ENCODE data around the gene GLIPR2.

The GLIPR2 gene

GRCh38 chr9:36190388-36191289, 54.1 kb downstream of the GLIPR2 start, which contains the start of gene CLTA:
CLTA (plus strand) TSS chr9:36190921; CDS start chr9:36191057, 136 bp downstream.
- Histone ChIP-seq H3K36me3 (ENCODE audit: control insufficient read depth, insufficient read depth, low read length) (no peaks in the 10 kb centered on the region), H3K9me3 (ENCODE audit: control insufficient read depth, low read length) (no peaks in the 10 kb centered on the region), H3K27ac (ENCODE audit: insufficient read depth, low read length, poor library complexity, severe bottlenecking) (peak within 1 kb of the TSS; percentile 88), H3K4me1 (ENCODE audit: control insufficient read depth, insufficient read depth, low read length, poor library complexity, severe bottlenecking) (peaks cover 25% of the 10 kb centered on the region), H3K27me3 (replicated peaks; ENCODE audit: control insufficient read depth, insufficient read depth, low read length, poor library complexity, severe bottlenecking) (no peaks in the 10 kb centered on the region), H3K4me3 (ENCODE audit: insufficient read depth, low read depth, low read length, poor library complexity, severe bottlenecking) (peak within 1 kb of the TSS; percentile 93)
- peak; percentile 89 to 96 (median 95) for DNase-seq

DNA sequence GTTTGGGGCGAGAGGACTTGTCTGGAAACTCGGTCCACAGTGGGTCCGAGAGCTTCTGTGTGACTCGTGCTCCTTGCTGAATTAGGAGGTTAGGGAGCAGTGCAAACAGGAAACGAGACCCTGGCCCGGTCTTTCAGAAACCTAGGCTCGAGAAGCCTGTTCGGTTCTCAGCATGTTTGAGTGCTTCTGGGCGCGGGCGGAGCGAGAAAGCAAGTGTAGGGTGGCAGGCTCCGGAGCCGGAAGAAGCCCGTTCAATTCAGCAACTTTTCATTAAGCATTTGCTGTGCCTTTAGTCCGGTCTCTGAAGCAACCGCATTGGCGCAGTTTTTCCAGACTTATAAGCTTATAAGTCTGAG, 54.7 kb downstream of the GLIPR2 start:
- H3K27ac ChIP-seq (ENCODE audit: insufficient read depth, low read length, poor library complexity, severe bottlenecking) = peak overlapping the region; percentile 88
- no peaks in the 10 kb centered on the region for H3K36me3 ChIP-seq (ENCODE audit: control insufficient read depth, insufficient read depth, low read length)
- peaks cover 25% of the 10 kb centered on the region for H3K4me1 ChIP-seq (ENCODE audit: control insufficient read depth, insufficient read depth, low read length, poor library complexity, severe bottlenecking)
- no peaks in the 10 kb centered on the region for H3K27me3 ChIP-seq (replicated peaks; ENCODE audit: control insufficient read depth, insufficient read depth, low read length, poor library complexity, severe bottlenecking)
- DNase-seq = peak; percentile 3 to 30 (median 22)
- peak overlapping the region; percentile 93 for H3K4me3 ChIP-seq (ENCODE audit: insufficient read depth, low read depth, low read length, poor library complexity, severe bottlenecking)
- no peaks in the 10 kb centered on the region for H3K9me3 ChIP-seq (ENCODE audit: control insufficient read depth, low read length)

DNA sequence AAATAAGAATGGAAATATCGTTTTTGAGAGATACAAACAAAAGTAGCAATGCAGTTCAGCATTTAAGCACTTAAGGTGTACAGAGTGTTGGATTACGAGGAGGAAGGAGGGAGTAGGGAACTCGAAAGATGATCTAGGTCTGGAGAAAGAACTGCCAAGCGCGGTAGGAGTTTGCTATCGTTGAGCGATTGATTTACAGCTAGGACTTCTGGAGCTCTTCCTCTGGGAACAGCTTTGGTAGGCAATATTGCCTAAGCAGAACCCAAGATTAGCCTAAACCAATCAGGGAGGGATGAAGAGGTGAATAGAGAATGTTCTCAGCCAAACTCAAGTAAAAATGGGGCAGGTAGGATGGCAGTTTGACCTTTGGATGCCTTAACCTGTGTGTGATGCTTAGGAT, 55.2 kb downstream of the GLIPR2 start:
- Histone ChIP-seq H3K36me3 (ENCODE audit: control insufficient read depth, insufficient read depth, low read length) (no peaks in the 10 kb centered on the region), H3K27ac (ENCODE audit: insufficient read depth, low read length, poor library complexity, severe bottlenecking) (peak overlapping the region; percentile 88)

DNA sequence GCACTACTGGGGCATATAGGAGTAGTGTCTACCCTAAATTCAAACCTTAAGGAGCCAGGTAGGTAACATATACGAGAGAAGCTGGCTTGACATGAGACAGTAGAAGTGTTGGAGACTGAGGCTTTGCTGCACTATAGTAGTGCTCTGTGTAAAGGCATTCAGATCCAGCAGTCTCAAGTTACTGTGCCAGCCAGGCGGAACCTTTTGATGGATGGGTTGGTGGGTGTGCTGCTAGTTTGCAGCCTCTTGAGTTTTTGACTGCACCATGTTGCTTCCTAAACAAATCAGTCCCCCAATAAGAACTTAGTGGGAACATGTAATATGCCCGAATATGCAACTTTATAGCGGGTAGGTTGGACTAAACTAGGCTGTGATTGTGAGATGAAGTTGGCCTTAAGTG, 55.7 kb downstream of the GLIPR2 start:
- H3K27me3 ChIP-seq (replicated peaks; ENCODE audit: control insufficient read depth, insufficient read depth, low read length, poor library complexity, severe bottlenecking) = no peaks in the 10 kb centered on the region
- H3K36me3 ChIP-seq (ENCODE audit: control insufficient read depth, insufficient read depth, low read length) = no peaks in the 10 kb centered on the region
- H3K4me3 ChIP-seq (ENCODE audit: insufficient read depth, low read depth, low read length, poor library complexity, severe bottlenecking) = peak overlapping the region; percentile 93
- H3K4me1 ChIP-seq (ENCODE audit: control insufficient read depth, insufficient read depth, low read length, poor library complexity, severe bottlenecking) = peaks cover 25% of the 10 kb centered on the region
- H3K27ac ChIP-seq (ENCODE audit: insufficient read depth, low read length, poor library complexity, severe bottlenecking) = no peak overlapping the region
- no peak for DNase-seq
- H3K9me3 ChIP-seq (ENCODE audit: control insufficient read depth, low read length) = no peaks in the 10 kb centered on the region

More for the DNA sequence above, 55.2 kb downstream of the GLIPR2 start:
- peak overlapping the region; percentile 93 for H3K4me3 ChIP-seq (ENCODE audit: insufficient read depth, low read depth, low read length, poor library complexity, severe bottlenecking)
- H3K4me1 ChIP-seq (ENCODE audit: control insufficient read depth, insufficient read depth, low read length, poor library complexity, severe bottlenecking) = peaks cover 25% of the 10 kb centered on the region
- no peaks in the 10 kb centered on the region for H3K27me3 ChIP-seq (replicated peaks; ENCODE audit: control insufficient read depth, insufficient read depth, low read length, poor library complexity, severe bottlenecking)
- DNase-seq = no peak
- no peaks in the 10 kb centered on the region for H3K9me3 ChIP-seq (ENCODE audit: control insufficient read depth, low read length)

- no peaks in the 10 kb centered on the region for H3K9me3 ChIP-seq (ENCODE audit: control insufficient read depth, low read length)
- no peak overlapping the region for H3K27ac ChIP-seq (ENCODE audit: insufficient read depth, low read length, poor library complexity, severe bottlenecking)
- no peaks in the 10 kb centered on the region for H3K27me3 ChIP-seq (replicated peaks; ENCODE audit: control insufficient read depth, insufficient read depth, low read length, poor library complexity, severe bottlenecking)
- peaks cover 25% of the 10 kb centered on the region for H3K4me1 ChIP-seq (ENCODE audit: control insufficient read depth, insufficient read depth, low read length, poor library complexity, severe bottlenecking)
- no peaks in the 10 kb centered on the region for H3K36me3 ChIP-seq (ENCODE audit: control insufficient read depth, insufficient read depth, low read length)
- H3K4me3 ChIP-seq (ENCODE audit: insufficient read depth, low read depth, low read length, poor library complexity, severe bottlenecking) = peak overlapping the region; percentile 20
- no peak for DNase-seq
Observed at GRCh38 chr9:36193023-36193422, 56.5 kb downstream of the GLIPR2 start.

- Histone ChIP-seq H3K27me3 (replicated peaks; ENCODE audit: control insufficient read depth, insufficient read depth, low read length, poor library complexity, severe bottlenecking) (no peaks in the 10 kb centered on the region), H3K4me1 (ENCODE audit: control insufficient read depth, insufficient read depth, low read length, poor library complexity, severe bottlenecking) (peaks cover 25% of the 10 kb centered on the region), H3K27ac (ENCODE audit: insufficient read depth, low read length, poor library complexity, severe bottlenecking) (no peak overlapping the region), H3K9me3 (ENCODE audit: control insufficient read depth, low read length) (no peaks in the 10 kb centered on the region), H3K36me3 (ENCODE audit: control insufficient read depth, insufficient read depth, low read length) (peaks cover 8% of the 10 kb centered on the region), H3K4me3 (ENCODE audit: insufficient read depth, low read depth, low read length, poor library complexity, severe bottlenecking) (no peak overlapping the region)
- no peak for DNase-seq
Observed at GRCh38 chr9:36194326-36195000, 57.9 kb downstream of the GLIPR2 start.

GRCh38 chr9:36204906-36205547, 68.5 kb downstream of the GLIPR2 start:
- Histone ChIP-seq H3K4me1 (ENCODE audit: control insufficient read depth, insufficient read depth, low read length, poor library complexity, severe bottlenecking) (no peaks in the 10 kb centered on the region), H3K9me3 (ENCODE audit: control insufficient read depth, low read length) (no peaks in the 10 kb centered on the region), H3K27me3 (replicated peaks; ENCODE audit: control insufficient read depth, insufficient read depth, low read length, poor library complexity, severe bottlenecking) (no peaks in the 10 kb centered on the region), H3K4me3 (ENCODE audit: insufficient read depth, low read depth, low read length, poor library complexity, severe bottlenecking) (no peak overlapping the region), H3K27ac (ENCODE audit: insufficient read depth, low read length, poor library complexity, severe bottlenecking) (no peak overlapping the region), H3K36me3 (ENCODE audit: control insufficient read depth, insufficient read depth, low read length) (peaks cover 92% of the 10 kb centered on the region)
- DNase-seq = no peak

- no peaks in the 10 kb centered on the region for H3K27me3 ChIP-seq (replicated peaks; ENCODE audit: control insufficient read depth, insufficient read depth, low read length, poor library complexity, severe bottlenecking)
- DNase-seq = no peak
- H3K4me1 ChIP-seq (ENCODE audit: control insufficient read depth, insufficient read depth, low read length, poor library complexity, severe bottlenecking) = no peaks in the 10 kb centered on the region
- no peak overlapping the region for H3K4me3 ChIP-seq (ENCODE audit: insufficient read depth, low read depth, low read length, poor library complexity, severe bottlenecking)
- no peak overlapping the region for H3K27ac ChIP-seq (ENCODE audit: insufficient read depth, low read length, poor library complexity, severe bottlenecking)
- peaks cover 93% of the 10 kb centered on the region for H3K36me3 ChIP-seq (ENCODE audit: control insufficient read depth, insufficient read depth, low read length)
- H3K9me3 ChIP-seq (ENCODE audit: control insufficient read depth, low read length) = no peaks in the 10 kb centered on the region
Observed at GRCh38 chr9:36207016-36207415, 70.5 kb downstream of the GLIPR2 start.

DNA sequence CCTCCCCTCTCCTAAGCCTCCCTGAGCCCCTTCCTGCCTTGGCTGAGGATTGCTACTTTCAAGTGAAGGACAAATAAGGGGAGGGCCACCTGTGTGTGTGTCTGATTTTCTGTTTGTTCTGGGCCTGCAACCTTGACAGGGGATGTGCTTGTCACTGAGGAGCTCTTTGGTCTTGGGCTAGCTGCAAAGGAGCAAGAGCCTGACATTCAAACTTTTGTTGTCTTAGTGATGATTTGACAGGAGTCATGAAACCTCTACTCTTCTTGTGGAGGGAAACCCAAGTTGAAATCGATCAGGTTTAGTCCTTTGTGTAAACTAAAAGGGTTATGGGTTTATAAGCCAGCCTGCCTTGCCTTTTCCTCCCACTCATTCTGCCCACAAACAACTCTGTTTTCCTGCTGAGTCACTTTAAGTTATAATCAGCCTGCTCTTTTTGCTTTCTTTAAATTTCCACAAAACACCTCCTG, 71.0 kb downstream of the GLIPR2 start:
- no peak for DNase-seq
- no peaks in the 10 kb centered on the region for H3K4me1 ChIP-seq (ENCODE audit: control insufficient read depth, insufficient read depth, low read length, poor library complexity, severe bottlenecking)
- H3K27ac ChIP-seq (ENCODE audit: insufficient read depth, low read length, poor library complexity, severe bottlenecking) = no peak overlapping the region
- no peaks in the 10 kb centered on the region for H3K27me3 ChIP-seq (replicated peaks; ENCODE audit: control insufficient read depth, insufficient read depth, low read length, poor library complexity, severe bottlenecking)
- no peaks in the 10 kb centered on the region for H3K9me3 ChIP-seq (ENCODE audit: control insufficient read depth, low read length)
- no peak overlapping the region for H3K4me3 ChIP-seq (ENCODE audit: insufficient read depth, low read depth, low read length, poor library complexity, severe bottlenecking)
- peaks cover 93% of the 10 kb centered on the region for H3K36me3 ChIP-seq (ENCODE audit: control insufficient read depth, insufficient read depth, low read length)
